OCI-LY7 (cell line): ENCODE results near the gene TOB2.

Experiments
- CTCF ChIP-seq: fragments of 200-600 bp; sonication (generic); conservative IDR thresholded peaks from 2 replicates; pipeline ENCODE4 v1.5.1; 2014; ENCODE audit warnings: mild to moderate bottlenecking, antibody characterized with exemption, low read length, moderate library complexity, mixed read lengths
- EZH2phosphoT487 ChIP-seq: fragments of 200-600 bp; sonication (generic); IDR thresholded peaks from 2 replicates; pipeline ENCODE4 v1.6.1; 2018; ENCODE audit warnings: low read depth, borderline replicate concordance, mild to moderate bottlenecking, mixed run types, antibody characterized with exemption, low read length, moderate library complexity, mixed read lengths

GRCh38 chr22:41488596-41489385, 42.2 kb upstream of the TOB2 start:
- TF ChIP-seq CTCF, result no peak
- TF ChIP-seq EZH2phosphoT487, result no peak
